GM04504 (cell line): ENCODE data around the gene NDST1.
A peak's percentile ranks its signal among the peaks of the same experiment; 100 is the strongest.

Source experiments
- DNase-seq: peaks from one replicate; pipeline ENCODE4 v3.0.0-alpha.2; 2012; ENCODE audit warnings: low read depth

NDST1 gene

GRCh38 chr5:150523472-150524350 lies 15.8 kb downstream of the NDST1 start:
- DNase-seq, result no peak

DNA sequence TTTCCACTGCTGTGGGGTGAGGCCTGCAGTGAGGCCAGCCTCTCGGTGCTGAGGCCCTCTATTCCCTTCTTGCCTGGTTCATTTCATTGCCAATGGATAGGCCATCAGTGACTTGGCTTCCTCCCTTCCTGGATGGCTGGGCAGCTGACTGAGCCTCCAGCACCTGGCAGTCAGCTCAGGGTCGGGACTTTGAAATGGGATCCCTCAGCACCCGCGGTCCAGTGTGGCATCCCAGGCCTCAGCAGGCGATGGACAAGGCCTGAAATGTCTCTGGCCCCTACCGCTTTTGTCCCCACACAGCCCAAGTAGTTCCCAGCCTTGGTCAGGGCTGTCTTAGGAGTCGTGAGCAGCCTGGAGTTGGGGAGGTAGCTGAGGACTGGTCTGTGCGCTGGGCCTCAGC lies 17.2 kb downstream of the NDST1 start:
- DNase-seq, result no peak

GRCh38 chr5:150525781-150526180 lies 17.9 kb downstream of the NDST1 start:
- DNase-seq, result no peak

GRCh38 chr5:150527038-150527437 lies 19.1 kb downstream of the NDST1 start:
- no peak for DNase-seq

DNA sequence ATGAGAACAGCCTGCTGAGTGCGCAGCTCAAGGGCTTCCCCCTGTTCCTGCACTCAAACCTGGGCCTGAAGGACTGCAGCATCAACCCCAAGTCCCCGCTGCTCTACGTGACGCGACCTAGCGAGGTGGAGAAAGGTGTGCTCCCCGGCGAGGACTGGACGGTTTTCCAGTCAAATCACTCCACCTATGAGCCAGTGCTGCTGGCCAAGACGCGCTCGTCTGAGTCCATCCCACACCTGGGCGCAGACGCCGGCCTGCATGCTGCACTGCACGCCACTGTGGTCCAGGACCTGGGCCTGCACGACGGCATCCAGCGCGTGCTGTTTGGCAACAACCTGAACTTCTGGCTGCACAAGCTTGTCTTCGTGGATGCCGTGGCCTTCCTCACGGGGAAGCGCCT lies 19.9 kb downstream of the NDST1 start:
- no peak for DNase-seq

DNA sequence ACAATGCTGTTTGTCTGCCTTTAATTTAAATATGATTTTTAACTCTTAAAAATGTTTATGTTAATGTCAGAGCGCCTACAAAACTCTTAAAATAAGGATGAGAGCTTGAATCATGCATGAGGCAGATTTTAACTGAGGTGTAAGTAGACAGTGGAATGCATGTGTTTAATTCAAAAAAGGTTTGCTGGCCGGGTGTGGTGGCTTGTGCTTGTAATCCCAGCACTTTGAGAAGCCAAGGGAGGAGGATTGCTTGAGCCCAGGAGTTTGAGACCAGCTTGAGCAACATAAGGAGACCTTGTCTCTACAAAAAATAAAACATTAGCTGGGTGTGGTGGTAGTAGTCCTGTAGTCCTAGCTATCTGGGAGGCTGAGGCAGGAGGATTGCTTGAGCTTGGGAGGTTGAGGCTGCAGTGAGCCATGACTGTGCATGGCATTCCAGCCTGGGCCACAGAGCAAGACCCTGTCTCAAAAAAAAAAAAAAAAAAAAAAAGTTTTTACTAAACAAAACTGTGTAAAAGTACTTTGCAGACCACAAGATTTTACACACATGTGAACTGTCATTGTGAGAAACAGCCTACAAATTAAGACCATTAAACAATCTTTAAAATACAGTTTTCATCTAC lies 21.1 kb downstream of the NDST1 start:
- DNase-seq, result no peak

- no peak for DNase-seq
Measured at GRCh38 chr5:150529555-150529954, 21.6 kb downstream of the NDST1 start.

GRCh38 chr5:150530423-150530822 lies 22.5 kb downstream of the NDST1 start:
- no peak for DNase-seq

GRCh38 chr5:150530951-150531588 lies 23.1 kb downstream of the NDST1 start:
- DNase-seq, result no peak

GRCh38 chr5:150531686-150532085 lies 23.8 kb downstream of the NDST1 start:
- no peak for DNase-seq

- DNase-seq, result no peak
Measured at GRCh38 chr5:150532151-150532550, 24.2 kb downstream of the NDST1 start.

GRCh38 chr5:150532996-150533395 lies 25.1 kb downstream of the NDST1 start:
- DNase-seq, result no peak

- no peak for DNase-seq
Measured at GRCh38 chr5:150534811-150535210, 26.9 kb downstream of the NDST1 start.

DNA sequence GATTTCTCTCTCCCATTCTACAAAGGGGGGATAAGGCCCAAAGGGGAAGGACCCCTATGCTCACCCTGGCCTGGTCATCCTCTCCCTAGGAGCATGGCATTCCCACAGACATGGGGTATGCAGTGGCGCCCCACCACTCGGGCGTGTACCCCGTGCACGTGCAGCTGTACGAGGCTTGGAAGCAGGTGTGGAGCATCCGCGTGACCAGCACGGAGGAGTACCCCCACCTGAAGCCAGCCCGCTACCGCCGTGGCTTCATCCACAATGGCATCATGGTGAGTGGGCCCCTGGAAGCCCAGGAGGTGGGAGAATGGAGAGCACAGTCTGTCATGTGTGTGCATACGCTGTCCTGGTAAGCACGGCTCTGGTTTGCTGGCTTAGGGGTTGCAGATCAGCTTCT lies 27.7 kb downstream of the NDST1 start:
- no peak for DNase-seq

- DNase-seq, result no peak
Measured at GRCh38 chr5:150538007-150538917, 30.3 kb downstream of the NDST1 start.

DNA sequence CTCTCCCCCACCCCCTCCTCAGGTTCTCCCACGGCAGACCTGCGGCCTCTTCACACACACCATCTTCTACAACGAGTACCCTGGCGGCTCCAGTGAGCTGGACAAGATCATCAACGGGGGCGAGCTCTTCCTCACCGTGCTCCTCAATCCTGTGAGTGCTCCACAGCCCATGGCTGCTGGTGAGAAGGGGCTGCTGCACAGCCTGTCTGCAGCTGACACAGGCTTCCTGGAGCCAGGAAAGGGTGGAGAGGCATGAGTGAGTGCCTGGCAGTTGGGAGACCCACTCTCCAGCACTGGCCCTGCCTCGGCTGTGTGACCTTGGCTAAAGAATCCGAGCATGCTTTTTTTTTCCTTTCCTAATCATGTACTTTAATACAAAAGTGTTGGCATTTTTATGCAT lies 31.3 kb downstream of the NDST1 start:
- DNase-seq, result no peak

DNA sequence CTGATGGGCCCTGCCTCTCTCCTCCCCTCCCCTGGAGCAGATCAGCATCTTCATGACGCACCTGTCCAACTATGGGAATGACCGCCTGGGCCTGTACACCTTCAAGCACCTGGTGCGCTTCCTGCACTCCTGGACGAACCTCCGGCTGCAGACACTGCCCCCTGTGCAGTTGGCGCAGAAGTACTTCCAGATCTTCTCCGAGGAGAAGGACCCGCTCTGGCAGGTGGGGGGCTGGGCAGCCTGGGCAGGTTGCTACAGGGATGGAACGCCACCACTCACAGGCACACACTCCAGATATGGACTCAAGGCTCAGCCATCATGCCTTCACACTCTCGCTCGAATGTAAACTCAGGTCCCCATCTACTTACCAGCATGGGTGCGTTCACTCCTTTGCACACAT lies 32.1 kb downstream of the NDST1 start:
- DNase-seq, result no peak

- DNase-seq, result peak; percentile 54
Measured at GRCh38 chr5:150540615-150541396, 32.9 kb downstream of the NDST1 start.

DNA sequence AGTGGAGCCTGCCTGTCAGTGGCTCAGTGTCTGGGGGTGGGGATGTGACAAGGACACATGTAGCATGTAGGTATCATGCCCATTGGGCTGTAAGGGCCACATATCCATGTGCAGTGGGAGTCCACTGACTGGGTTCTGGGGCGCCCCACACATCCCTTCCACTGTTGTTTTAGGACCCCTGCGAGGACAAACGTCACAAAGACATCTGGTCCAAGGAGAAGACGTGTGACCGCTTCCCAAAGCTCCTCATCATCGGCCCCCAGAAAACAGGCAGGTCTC lies 33.4 kb downstream of the NDST1 start:
- no peak for DNase-seq

DNA sequence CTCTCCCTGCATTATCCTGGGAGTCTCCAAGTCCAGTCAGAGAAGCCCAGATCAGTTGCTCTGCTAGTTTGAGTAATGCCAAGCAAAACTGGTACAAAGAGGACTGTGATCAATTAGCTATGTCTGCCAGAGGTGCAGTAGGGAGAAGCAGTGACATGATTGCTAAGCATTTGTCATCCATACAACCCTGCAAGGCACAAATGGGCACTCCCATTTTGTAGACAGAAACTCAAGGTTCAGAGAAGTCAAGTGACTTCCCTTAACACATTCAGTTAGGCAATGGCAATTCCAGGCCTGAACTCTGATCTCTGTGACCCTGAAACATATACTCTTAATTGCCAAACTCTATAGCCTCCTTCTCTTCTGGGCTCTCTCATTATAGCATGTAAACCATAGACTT lies 34.0 kb downstream of the NDST1 start:
- DNase-seq, result no peak

GRCh38 chr5:150542933-150543445 lies 35.1 kb downstream of the NDST1 start:
- DNase-seq, result no peak
